Stimulated activated CD4-positive, alpha-beta T cell treated with anti-CD3 and anti-CD28 coated beads, Interleukin-4, amount 100 ng/mL, for 48 hours (primary cell): ENCODE results near the gene UBE2N.
"Not testable (repeated sequence)": the region's sequence is repeated elsewhere in the genome, so short reads cannot be mapped to it uniquely, and the experiment has no call there.

Experiments used
- DNase-seq, 2 donors: peaks; one replicate each; pipeline ENCODE4 v3.0.0-alpha.2; 2020; ENCODE audit warnings: low read depth in 2 of 2

The UBE2N gene

GRCh38 chr12:93412396-93412795 lies 29.4 kb downstream of the UBE2N start:
- not testable (repeated sequence) for DNase-seq

GRCh38 chr12:93411060-93411459 lies 30.7 kb downstream of the UBE2N start:
- DNase-seq = not testable (repeated sequence)

- DNase-seq = not testable (repeated sequence)
These were observed 32.2 kb downstream of the UBE2N start for GRCh38 chr12:93409343-93410187.

GRCh38 chr12:93408813-93409212 lies 32.9 kb downstream of the UBE2N start:
- no peak for DNase-seq

- no peak for DNase-seq
These were observed 33.8 kb downstream of the UBE2N start for GRCh38 chr12:93407963-93408283.

- DNase-seq = no peak
These were observed 34.4 kb downstream of the UBE2N start for GRCh38 chr12:93407054-93407962.

- no peak for DNase-seq
These were observed 36.5 kb downstream of the UBE2N start for GRCh38 chr12:93404961-93405849.

- no peak for DNase-seq
These were observed 37.6 kb downstream of the UBE2N start for GRCh38 chr12:93403988-93404803.

GRCh38 chr12:93402333-93403311 lies 39.1 kb downstream of the UBE2N start:
- DNase-seq = peak in 1 of 2 donors; percentile 28

- not testable (repeated sequence) for DNase-seq
These were observed 42.4 kb downstream of the UBE2N start for GRCh38 chr12:93399183-93399863.

- DNase-seq = no peak
These were observed 44.3 kb downstream of the UBE2N start for GRCh38 chr12:93397412-93397811.

GRCh38 chr12:93393425-93393824 lies 48.3 kb downstream of the UBE2N start:
- DNase-seq = no peak

GRCh38 chr12:93390549-93391297 lies 51.0 kb downstream of the UBE2N start:
- no peak for DNase-seq

- DNase-seq = no peak
These were observed 51.7 kb downstream of the UBE2N start for GRCh38 chr12:93390031-93390430.

GRCh38 chr12:93387780-93388179 lies 54.0 kb downstream of the UBE2N start:
- peak; percentile 49 to 70 for DNase-seq

- not testable (repeated sequence) for DNase-seq
These were observed 59.7 kb downstream of the UBE2N start for GRCh38 chr12:93381976-93382437.

GRCh38 chr12:93381161-93381975 lies 60.4 kb downstream of the UBE2N start:
- DNase-seq = no peak
